Aortic smooth muscle cell (primary cell): Measurements from ENCODE around the gene CSMD2. TPM values are rescaled to one million over a fixed set of nuclear protein-coding genes. Genes with fewer than 3 reads are reported as not detected.

Experiments
- total RNA-seq: library from RNA; depleted of rRNA; stranded (reverse); fragments of >200 nt; gene quantifications from 2 replicates; pipeline ENCODE4 v1.2.3, GENCODE V29; 2014

Gene CSMD2
- total RNA-seq = 4.0 and 8.8 TPM in 2 replicates

DNA sequence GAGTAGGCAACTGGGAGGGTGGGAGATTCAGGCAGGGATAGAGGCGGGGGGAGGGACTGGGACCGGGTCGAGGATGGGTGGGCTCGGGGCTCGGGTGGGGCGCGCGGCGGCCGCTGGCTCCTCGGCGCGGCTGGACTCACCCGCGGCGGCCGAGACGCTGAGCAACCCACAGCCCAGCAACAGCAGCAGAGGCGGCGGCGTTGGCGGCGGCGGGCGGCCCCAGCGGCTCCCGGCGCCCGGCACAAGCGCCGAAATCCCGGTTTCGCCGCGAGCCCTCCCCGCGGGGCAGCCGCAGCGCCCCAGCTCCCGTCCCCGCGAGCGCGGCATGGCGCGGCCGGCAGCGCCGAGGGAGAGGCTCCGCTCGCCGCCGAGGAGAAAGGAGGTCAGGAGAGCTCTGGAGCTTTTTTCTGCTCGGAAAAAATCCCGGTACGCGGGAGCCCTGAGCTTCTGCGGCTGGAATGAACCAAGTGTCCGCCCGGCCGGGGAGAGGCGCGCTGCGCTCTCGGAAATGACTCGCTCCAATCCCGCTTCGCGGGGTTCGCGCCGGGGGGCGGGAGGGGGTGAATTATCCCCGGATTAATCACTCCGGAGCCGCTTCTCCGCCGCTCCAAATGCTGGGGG, at the start of gene CSMD2:
Gene CSMD2, minus strand, starts transcription at position 460 of the 621 bp plus-strand sequence. Its CDS starts 133 bp downstream, at position 327.

DNA sequence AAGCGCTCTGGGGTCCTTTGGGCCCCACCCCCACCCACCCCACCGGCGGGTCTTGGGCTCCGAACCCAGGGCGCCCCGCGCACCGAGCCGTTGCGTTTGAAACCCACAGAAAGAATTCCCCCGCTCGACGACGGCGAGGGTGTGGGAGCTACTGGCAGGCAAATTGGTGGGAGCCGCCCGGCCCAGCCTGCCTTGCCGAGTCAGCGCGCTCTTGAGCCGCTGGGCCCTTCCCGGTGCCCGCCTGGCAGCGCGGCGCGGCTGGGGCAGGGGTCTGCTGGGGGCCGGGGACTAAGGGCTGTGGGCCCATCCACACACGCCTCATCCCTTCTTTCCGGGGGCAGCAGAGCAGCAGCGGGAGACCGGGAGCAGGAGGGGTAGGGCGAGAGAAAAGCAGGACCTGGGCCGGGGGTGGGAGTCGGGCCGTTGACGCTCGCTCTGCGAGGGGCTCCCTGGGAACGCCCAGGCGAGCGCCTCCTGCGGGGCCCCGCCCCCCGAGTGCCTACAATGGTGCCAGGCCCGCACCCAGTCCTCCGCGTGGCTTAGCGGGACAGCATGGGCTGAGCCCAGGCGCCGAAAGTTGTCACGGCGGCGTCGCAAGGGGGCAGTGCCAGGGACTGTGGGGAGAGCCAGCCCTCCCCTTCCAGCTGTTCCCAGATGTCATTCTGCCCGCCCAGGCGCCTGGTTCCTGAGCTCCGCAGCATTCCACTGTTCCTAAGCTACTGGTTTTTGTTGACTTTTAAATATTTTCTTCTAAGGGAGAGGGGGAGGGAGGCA, 12.0 kb upstream of the CSMD2 start, which contains the start of gene C1orf94:
Gene C1orf94, plus strand, starts transcription at position 78 of the 774 bp plus-strand sequence. CDS start 883 bp downstream, outside the sequence.

GRCh38 chr1:33863779-33864178, 301.3 kb downstream of the CSMD2 start, which contains the start of gene HMGB4:
Gene HMGB4, plus strand, starts transcription at chr1:33864079. Its CDS starts 113 bp downstream, at chr1:33864192.

DNA sequence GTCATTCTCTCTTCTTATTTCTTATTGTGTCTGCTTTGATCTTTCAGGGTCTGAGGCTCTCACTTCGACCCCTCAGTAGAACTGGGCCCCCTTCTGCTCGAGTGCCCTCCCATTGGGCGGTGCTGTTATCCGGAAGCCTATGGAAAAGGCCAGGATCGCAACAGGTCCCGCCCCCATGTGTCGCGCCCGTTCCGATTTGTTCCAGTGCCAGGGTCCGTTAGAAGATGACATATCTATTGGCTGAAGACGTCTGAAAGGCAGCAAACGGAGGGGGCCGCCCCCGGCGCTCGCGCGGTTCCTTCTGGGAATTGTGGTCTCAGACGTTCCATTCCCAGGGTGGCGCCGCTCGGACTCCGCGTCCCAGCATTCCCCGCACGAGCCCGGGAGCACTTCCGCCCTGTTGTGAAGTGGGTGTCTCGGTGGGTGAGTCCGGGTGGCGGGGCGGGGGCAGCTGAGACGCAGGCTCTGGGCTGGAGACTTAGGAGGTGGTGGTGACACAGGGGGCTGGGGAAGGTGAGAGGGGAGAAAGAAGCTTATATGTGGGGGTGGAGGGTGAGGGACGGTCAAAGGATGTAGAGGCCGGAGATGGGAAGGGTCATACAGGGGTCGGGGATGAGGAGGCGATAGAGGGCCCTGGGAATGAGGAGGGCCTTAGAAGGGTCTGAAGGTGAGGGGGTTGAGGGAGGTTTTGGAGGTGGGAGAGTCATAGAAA, 692.6 kb downstream of the CSMD2 start, which contains the start of gene ZSCAN20:
Gene ZSCAN20, plus strand, starts transcription at position 377 of the 712 bp plus-strand sequence. CDS start 6,644 bp downstream, outside the sequence.

Other genes with a start within 250 kb of the CSMD2 start
- under 0.01 and 0.06 TPM in 2 replicates for gene C1orf94, start 11.7 kb upstream of the CSMD2 start, total RNA-seq